ENCODE measurements around the gene LRRC47.
"Not testable (repeated sequence)": the region's sequence is repeated elsewhere in the genome, so short reads cannot be mapped to it uniquely, and the experiment has no call there.

Gene LRRC47

DNA sequence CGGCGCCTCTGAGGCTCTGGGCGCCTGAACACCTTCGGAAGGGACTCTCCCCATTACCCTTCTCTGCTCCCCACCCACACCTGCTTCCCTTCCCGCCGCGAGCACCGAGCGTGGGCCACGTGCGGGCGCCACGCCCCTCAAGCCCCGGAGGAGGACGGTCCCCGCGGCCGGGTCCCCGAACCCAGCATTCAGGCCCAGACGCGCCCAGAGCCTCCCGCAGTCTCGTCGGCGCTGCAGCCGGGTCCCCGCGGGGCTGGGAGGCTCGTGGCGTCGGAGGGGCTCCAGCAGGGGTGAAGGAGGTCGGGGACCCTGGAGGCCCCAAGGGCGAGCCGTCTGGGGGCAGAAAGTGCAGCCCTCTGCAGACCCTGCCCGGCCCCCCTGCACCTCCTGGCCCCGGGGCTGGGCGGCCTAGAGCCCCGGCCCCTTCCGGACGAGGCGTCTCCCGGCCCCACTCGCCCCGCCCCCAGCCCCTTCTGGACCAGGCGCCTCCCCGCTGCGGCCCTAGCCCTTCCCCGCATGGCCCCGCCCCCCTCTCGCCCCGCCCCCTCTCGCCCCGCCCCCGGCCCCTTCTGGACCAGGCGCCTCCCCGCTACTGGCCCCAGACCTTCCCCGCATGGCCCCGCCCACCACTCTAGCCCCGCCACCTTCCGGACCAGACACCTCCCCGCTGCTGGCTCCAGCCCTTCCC is 24.1 kb downstream of the LRRC47 start:
- peak; percentile 86 to 87 for DNase-seq (ENCODE audit: low read depth in 2 of 2)

DNA sequence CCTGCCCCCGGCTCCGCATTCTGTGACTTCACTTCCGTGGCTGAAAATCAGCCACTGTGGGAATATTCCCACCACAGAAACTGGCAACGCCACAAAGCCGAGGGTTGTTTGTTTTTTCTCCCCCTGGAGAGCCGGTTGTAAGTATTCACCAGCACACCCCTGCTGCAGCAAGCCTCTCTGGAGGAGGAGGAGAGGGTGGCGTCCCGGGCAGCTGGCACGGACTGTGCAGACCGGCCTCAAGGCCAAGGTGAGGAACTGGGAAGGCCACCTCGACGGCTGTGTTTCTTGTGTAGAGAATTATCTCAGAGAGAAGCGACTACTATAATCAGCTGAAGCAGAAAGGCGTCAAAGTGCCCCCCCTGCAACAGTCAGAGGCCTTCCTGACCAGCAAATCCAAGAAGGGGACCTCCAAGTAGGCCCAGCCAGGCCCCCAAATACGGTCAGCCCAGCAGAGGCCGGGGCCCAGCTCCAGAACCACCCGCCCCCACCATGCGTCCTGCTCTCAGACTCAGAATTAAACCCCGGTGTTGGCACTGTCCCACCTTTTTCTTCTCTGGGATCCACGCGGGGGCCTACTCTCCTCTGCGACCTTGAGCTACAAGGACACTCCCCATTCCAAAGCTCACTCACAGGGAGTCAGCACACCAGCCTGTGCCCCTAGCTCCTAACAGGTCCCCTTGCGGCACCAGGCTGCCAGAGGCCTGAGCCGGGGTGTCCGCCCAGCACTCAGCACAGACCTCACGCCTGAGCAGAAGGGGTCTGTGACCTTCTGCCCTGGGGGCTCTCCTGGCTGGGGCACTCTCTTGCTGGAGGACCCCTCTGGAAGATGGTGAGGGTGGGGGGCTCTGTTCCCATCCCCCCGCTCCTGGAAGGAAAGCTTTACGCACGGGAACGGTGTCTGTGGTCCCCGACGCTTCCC is 24.9 kb downstream of the LRRC47 start:
- DNase-seq (ENCODE audit: low read depth in 2 of 2): no peak

DNA sequence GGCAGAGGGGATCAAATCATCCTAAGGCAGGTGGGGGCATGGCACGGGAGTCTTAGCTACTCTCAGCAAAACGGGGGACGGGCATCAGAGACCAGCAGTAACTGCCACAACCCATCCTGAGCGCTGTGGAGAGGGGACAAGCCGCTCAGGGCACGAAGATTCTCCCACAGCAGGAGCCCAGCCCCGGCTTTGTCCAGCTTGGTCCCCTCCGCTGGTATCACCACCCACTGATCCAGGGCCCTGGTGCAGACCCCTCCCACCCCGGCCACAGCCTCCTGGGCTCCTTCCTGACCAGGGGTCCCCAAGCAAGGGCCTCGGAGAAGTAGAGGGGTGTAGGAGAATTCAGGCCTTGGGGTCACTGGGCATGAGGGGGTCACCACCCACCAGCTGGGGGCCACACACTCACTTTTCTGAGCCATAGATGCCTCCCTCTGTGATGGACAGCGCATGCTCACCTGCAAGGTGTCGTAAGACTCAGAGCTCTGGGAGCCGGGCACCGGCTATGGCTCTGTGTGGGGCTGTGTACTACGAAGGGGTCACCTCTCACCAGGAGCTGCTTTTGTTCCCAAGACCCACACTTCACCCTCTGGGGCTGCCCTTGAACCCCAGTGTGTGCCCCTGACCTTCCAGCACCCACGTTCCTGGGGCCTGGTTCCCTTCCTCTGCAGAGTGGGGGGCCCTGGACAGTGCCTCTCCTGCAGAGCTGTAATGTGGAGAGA is 26.1 kb downstream of the LRRC47 start:
- no peak for DNase-seq (ENCODE audit: low read depth in 2 of 2)

GRCh38 chr1:3768811-3769390 is 27.4 kb downstream of the LRRC47 start:
- no peak for DNase-seq (ENCODE audit: low read depth in 2 of 2)

- no peak for DNase-seq (ENCODE audit: low read depth in 2 of 2)
Measured at GRCh38 chr1:3767328-3767925, 28.9 kb downstream of the LRRC47 start.

DNA sequence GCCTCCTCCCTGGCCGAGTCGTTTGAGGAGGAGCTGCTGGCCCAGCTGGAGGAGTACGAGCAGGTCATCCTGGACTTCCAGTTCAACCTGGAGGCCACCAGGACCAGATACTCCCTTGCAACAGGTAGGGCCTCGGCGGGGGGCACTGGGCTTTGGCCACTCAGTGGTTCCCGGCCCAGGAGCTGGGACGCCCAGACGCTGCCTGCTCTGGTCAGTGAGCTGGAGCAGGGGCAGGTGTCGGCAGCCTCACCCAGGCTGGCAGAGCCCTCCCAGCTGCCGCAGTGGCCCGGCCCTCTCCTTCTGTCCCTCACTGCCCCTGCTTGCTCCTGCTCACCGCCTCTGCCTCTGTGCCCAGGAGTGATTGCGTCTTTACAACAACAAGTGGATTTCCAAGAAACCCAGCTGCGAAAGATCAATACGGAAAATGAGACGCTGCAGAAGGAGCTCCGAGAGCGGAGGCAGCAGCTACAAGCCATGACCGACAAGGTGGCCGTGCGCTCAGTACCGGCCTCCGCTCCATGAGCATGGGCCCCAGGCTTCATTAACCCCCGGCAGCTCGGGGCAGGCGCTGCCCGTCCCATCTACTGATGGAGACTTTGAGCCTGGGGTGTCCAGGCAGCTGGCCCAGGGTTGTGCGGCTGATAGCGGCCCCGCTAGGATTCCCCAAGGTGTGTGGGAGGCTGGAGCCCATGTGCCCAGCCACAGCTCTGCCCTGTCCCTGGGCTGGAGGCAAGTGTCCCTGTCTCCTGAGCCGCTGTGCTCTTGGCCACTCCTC is 32.8 kb downstream of the LRRC47 start:
- no peak for DNase-seq (ENCODE audit: low read depth in 2 of 2)

DNA sequence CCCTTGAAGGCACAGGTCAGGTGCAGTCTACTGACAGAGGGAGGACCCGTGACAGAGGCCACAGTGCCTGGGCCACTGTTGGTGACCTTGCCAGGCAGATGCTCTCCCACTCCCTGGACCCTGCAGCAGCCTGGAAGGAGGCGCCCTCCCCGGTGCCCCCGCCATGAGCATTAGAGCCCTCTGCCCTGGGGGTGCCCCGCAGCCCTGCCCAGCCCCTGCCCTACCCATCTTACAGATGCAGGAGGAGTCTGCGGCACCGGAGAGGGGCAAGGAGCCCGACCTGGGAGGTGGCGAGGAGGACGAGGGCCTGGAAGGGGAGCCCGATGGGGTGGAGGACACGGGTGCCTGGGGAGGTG is 33.4 kb downstream of the LRRC47 start:
- no peak for DNase-seq (ENCODE audit: low read depth in 2 of 2)

GRCh38 chr1:3762151-3762872 is 34.0 kb downstream of the LRRC47 start:
- no peak for DNase-seq (ENCODE audit: low read depth in 2 of 2)

- DNase-seq (ENCODE audit: low read depth in 2 of 2): no peak
Measured at GRCh38 chr1:3761296-3762010, 34.8 kb downstream of the LRRC47 start.

DNA sequence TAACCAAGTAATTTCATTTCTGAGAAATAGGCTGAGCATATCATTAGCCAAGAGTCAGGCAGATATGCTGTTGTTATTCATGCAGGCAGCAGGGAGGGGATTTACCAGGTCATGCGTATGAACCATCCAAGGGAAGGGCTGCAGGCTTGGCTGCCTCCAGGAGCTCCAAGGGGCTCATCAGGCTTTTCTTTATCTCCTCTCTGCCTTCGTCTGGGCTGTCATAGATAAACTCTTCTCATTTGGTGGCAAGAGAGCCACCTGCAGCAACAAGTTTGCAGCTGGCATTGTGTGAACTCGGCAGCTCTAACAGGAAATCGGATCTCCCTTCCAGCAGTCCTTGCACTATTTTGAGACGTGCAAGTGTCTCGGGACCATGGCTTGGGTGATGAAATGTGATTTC is 36.5 kb downstream of the LRRC47 start:
- no peak for DNase-seq (ENCODE audit: low read depth in 2 of 2)

GRCh38 chr1:3759164-3759563 is 37.1 kb downstream of the LRRC47 start:
- no peak for DNase-seq (ENCODE audit: low read depth in 2 of 2)

GRCh38 chr1:3756394-3756793 is 39.9 kb downstream of the LRRC47 start:
- no peak for DNase-seq (ENCODE audit: low read depth in 2 of 2)

GRCh38 chr1:3753656-3754454 is 42.4 kb downstream of the LRRC47 start:
- no peak for DNase-seq (ENCODE audit: low read depth in 2 of 2)

GRCh38 chr1:3752400-3752945 is 43.8 kb downstream of the LRRC47 start, which contains the start of gene CCDC27:
TSS of gene CCDC27 (plus strand) at chr1:3752450. CDS start at chr1:3752482, 32 bp downstream.
- no peak for DNase-seq (ENCODE audit: low read depth in 2 of 2)

- DNase-seq (ENCODE audit: low read depth in 2 of 2): no peak
Measured at GRCh38 chr1:3750741-3751140, 45.6 kb downstream of the LRRC47 start.

- DNase-seq (ENCODE audit: low read depth in 2 of 2): no peak
Measured at GRCh38 chr1:3749512-3749911, 46.8 kb downstream of the LRRC47 start.

- DNase-seq (ENCODE audit: low read depth in 2 of 2): not testable (repeated sequence)
Measured at GRCh38 chr1:3748316-3748900, 47.9 kb downstream of the LRRC47 start.

DNA sequence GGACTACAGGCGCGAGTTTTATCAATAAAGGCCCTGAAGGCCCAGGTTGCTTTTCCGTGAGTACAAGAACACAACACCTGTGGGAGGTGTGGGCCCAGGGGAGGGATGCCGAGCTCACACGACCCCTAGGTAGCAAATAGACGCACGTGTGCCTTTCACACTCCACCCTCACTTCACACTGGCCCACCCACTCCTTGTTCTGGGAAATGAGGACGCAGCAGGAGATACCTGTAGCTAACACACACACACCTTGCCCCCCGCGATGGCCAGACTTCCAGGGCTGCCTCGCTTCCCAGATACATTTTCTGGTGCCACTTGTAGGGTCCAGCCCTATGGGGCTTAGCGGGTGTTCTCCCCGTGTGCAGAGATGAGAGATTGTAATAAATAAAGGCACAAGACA is 48.4 kb downstream of the LRRC47 start:
- DNase-seq (ENCODE audit: low read depth in 2 of 2): no peak
